GM12801 (cell line): ENCODE results near the gene DGUOK.

Experiments used
- TF ChIP-seq, protein P1 (sequence below): IDR thresholded peaks from one replicate; pipeline ENCODE4 v1.5.1; 2011; ENCODE audit warnings: control low read depth; ENCODE audit not compliant: insufficient read length; ENCODE audit errors: extremely low read depth

DGUOK gene

DNA sequence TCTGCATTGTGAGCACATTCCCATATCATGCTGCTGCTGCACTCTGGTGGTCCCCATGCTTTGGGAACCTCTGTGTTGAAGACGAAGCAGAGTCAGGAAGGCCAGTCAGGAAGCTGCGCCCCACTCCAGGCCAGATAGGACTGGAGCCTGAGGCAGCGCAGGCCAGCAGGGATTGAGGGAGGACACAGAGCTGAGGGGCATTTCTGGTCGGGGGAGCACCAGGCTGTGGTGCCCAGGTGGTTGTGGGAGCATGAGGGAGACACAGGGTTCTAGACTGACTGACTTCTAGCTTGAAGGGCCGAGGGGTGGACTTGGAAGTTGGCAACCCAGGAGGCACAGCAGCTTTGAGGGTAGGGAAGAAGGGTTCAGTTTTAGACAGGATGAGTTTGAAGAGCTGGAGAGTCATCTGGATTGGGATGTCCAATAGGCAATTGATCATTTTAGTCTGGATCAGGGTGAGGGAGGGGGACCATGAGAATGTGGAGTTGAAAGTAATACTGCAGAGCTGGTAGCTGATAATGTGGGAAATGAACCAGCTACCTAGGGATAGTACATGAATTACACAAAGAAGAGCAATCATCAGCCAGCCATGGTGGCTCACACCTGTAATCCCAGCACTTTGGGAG is 35.3 kb upstream of the DGUOK start:
- TF ChIP-seq, protein P1, sequence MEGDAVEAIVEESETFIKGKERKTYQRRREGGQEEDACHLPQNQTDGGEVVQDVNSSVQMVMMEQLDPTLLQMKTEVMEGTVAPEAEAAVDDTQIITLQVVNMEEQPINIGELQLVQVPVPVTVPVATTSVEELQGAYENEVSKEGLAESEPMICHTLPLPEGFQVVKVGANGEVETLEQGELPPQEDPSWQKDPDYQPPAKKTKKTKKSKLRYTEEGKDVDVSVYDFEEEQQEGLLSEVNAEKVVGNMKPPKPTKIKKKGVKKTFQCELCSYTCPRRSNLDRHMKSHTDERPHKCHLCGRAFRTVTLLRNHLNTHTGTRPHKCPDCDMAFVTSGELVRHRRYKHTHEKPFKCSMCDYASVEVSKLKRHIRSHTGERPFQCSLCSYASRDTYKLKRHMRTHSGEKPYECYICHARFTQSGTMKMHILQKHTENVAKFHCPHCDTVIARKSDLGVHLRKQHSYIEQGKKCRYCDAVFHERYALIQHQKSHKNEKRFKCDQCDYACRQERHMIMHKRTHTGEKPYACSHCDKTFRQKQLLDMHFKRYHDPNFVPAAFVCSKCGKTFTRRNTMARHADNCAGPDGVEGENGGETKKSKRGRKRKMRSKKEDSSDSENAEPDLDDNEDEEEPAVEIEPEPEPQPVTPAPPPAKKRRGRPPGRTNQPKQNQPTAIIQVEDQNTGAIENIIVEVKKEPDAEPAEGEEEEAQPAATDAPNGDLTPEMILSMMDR: no peak

DNA sequence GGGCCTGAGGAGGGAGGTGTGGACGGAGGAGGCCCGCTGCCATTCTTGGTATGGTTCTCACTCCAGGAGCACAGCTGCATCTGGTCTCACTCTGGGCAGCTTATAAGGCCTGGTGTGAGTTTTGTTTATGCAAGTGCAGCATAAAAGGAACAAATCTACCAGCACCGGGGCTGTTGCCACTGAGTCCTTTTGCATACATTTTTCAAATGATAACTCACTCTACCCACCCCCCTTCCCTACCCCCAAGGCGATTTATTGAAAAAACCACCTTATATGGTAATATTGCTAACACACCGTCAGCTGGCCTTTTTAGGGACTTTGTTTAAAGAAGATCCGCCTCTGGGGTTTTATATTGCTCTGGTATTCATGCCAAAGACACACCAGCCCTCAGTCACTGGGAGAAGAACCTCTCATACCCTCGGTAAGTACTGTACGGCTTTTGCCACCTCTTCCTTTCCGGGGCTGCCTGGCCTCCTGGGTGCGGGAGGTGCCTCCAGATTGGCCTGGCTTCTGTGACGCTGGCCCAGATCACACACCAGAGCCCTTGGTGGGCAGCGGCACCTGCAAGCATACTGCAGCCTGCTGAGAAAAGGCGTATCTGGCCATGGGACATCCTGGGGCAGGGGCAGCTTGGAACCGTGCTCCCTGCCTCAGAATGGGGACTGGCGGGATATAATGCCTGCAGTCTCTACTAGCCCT is 33.9 kb upstream of the DGUOK start, which contains the start of gene ACTG2:
Gene ACTG2, plus strand, starts transcription at position 378 of the 699 bp plus-strand sequence. CDS start 8,304 bp downstream, outside the sequence.
- TF ChIP-seq, protein P1: no peak

DNA sequence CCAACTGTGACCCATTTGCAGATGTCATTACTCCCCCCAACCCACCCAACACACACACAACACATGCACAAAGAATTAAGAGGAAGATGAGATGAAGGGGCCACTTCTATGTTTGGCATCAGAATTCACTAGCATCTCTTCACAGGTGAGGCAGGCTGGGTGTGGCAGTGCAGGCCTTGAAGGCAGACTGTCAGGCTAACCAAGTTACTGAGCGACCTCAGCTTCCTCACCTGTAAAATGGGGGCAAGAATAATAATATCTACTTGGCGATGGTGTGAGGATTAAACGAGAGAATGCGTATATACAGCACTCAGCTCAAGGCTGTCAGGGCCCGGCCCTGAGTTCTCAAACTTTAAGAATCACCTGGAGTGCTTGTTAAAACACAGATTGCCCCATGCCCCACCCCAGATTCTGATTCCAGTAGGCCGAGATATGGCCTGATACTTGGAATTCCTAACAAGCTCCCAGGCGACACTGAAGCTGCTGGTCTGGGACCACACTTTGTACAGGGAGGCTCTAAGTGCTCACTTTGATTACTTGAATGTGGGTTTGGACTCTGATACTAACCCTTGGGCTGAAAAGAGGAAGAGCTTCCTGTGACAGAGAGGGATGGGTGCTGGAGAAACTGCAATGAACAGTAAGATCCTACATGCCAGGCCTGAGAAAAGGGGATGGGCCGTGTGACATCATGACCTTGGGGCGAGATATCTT is 32.8 kb upstream of the DGUOK start:
- TF ChIP-seq, protein P1: no peak

DNA sequence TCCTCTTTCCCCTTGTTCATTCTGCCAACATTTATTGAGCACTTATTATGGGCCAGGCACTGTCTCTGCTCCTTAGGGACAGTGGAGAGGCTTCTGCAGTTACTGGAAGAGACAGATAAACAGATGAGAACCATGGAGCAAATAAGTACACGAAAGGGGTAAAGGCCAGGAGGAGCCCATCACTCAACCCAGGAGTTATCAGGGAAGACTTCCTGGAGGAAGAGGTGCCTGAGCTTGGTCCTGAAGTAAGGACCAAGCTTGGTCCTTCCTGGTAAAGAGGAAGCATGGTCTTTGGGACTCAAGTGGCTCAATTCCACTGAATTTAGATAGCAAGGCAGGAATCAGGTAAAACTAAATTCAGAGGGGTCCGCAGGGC is 32.2 kb upstream of the DGUOK start:
- TF ChIP-seq, protein P1: no peak

DNA sequence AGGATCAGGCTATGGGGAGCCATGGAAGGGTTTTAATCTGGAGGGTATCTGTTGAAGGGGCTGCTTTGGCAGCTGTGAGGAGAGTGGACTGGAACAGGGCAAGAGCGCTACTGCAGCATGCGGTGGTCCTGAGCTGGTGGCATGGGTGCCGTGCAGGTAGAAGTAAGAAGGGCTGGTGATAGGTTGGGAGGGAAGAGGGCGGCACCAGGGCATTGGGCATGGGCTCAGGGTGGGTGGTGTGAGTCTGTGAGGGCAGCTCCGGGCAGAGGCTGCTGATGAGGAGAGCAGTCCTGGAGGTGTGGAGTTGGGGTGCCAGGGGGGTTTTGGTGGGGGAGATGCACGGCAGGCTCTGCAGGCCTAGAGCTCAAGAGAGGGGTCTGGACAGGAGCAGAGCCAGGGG is 31.8 kb upstream of the DGUOK start:
- TF ChIP-seq, protein P1: no peak

DNA sequence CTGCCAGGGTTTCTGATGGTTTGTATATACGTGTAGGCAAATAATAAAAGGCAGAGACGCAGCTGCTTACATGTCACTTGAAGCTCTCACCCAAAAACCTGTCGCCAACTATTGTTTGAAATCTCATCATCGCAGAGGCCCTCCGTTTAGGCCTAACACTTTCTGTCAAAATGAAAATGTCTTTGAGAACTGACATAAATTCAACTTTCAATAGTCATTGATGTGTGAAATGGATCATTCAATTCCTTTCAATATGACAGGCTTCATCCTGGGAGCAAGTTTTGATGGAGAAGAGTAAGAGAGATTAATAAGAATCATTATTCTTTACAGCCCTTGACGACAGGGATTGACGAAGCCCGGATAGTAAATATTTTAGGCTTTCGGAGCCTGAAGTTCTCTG is 31.2 kb upstream of the DGUOK start:
- TF ChIP-seq, protein P1: no peak
